Islet precursor cell (in vitro differentiated cells): ENCODE results near the gene AFF3.
A peak's percentile ranks its signal among the peaks of the same experiment; 100 is the strongest.

Experiments used
- DNase-seq: peaks from one replicate; pipeline ENCODE4 v3.0.0-alpha.2; 2018

Gene AFF3

GRCh38 chr2:99619151-99619550, 523.2 kb downstream of the AFF3 start:
- no peak for DNase-seq

DNA sequence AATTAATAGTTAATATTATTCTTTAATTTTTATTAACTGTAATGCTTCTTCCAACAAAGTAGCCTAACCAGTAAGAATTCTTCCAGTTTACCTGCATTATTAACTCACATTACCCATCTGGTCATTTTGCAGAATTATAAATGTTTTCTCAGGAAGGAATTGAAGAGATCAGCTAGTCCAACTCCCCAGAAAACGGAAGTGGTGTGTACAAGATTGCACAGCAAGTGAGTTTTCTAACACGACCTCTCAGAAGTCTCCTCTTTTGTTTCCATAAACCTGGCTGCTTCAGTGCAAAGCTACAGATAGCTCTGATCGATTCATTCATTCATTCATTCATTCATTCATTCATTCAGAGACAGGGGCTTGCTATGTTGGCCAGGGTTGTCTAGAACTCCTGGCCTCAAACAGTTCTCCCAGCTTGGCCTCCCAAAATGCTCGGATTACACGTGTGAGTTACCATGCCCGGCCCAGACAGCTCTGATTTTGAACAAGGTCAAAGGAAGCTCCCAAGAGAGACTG, 523.8 kb downstream of the AFF3 start:
- no peak for DNase-seq

- DNase-seq = no peak
Measured at GRCh38 chr2:99617811-99618210, 524.6 kb downstream of the AFF3 start.

- DNase-seq = no peak
Measured at GRCh38 chr2:99615247-99615771, 527.1 kb downstream of the AFF3 start.

GRCh38 chr2:99613980-99614379, 528.4 kb downstream of the AFF3 start:
- DNase-seq = no peak

GRCh38 chr2:99611786-99612185, 530.6 kb downstream of the AFF3 start:
- no peak for DNase-seq

DNA sequence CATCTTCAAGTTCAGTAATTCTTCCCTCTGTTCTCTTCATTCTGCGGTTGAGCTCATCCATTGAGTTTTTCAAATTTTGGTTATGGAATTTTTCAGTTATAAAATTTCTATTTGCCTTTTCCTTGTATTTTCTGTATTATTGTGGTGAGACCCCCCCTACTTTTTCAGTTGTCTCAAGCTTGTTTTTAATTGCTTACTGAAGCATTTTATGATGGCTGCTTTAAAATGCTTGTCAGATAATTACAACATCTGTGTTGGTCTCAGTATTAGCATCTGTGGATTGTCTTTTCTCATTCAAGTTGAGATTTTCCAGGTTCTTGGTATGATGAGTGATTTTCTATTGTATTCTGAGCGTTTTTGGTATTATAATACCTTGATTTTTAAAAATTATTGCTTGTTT, 531.4 kb downstream of the AFF3 start:
- DNase-seq = no peak

- DNase-seq = peak; percentile 67
Measured at GRCh38 chr2:99609851-99610381, 532.5 kb downstream of the AFF3 start.

GRCh38 chr2:99608861-99609260, 533.5 kb downstream of the AFF3 start:
- no peak for DNase-seq

DNA sequence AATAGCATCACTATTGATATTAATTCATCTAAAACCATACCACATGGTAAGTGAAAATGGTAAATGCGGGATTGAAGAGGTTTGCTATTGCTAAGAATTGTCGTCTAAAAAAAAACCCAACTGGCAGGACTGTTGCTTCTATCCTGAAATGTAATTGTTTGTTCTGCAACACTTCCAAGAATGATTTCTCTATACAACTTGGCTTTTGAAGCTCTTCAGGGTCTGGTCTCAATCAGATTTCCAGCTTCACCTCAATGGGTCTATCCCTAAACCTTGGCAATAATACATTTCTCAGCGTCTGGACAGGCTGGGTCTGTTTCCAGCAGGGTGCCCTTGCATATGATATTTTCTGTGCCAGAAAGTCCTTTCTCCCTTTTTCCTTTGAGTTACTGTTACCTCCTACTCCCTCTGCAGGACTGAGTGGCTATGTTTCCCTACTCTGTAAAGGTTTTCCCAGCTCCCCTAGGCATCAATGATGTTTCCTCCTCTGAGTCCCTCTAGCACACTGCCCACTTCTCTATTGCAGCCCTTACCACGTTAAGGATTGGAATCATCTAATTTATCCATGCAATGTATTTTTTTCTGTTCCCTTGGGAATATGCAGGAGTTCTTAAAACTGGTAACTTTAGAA, 534.4 kb downstream of the AFF3 start:
- DNase-seq = no peak

GRCh38 chr2:99607454-99607853, 534.9 kb downstream of the AFF3 start:
- DNase-seq = no peak

DNA sequence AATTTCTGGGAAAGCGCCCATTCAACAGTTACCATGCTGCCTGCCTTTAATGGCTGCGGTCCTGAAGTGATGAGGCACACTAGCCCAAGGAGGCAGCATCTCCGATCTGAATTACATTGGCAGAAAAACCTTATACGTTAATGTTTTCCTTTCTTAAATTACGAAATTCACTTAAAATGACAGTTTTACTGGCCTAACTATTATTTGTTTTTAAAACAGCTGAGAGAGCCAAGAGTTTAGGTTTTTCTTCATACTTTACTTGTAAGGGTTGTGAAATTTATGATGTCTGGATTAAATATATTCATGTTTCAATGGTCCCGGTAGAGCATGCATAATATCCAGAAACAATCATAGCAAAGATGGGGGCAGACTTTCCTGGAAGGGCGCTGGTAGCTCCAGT, 537.4 kb downstream of the AFF3 start:
- DNase-seq = no peak

DNA sequence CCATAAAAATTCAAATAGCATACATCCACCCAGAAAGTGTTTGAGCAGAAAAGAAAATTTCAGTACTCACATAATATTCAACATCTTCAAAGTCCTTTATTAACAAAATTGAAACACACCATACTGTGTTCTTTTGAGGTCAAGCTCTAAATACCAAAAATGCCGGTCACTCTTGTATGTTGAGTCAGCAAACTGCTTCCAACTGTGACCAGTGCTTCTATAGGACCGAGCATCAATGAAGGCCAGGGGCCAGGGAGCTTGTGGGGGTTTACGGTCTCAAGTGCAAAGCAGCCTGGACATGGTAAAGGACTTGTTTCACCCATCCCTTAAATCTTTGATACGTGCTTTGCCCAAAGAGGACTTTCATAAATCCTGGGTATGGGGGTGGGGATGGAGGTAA, 539.9 kb downstream of the AFF3 start:
- DNase-seq = peak; percentile 71

- DNase-seq = peak; percentile 77
Measured at GRCh38 chr2:99600981-99601651, 541.3 kb downstream of the AFF3 start.

- DNase-seq = no peak
Measured at GRCh38 chr2:99598441-99598840, 543.9 kb downstream of the AFF3 start.

GRCh38 chr2:99597616-99598015, 544.8 kb downstream of the AFF3 start:
- peak; percentile 78 for DNase-seq

- no peak for DNase-seq
Measured at GRCh38 chr2:99595373-99595772, 547.0 kb downstream of the AFF3 start.

DNA sequence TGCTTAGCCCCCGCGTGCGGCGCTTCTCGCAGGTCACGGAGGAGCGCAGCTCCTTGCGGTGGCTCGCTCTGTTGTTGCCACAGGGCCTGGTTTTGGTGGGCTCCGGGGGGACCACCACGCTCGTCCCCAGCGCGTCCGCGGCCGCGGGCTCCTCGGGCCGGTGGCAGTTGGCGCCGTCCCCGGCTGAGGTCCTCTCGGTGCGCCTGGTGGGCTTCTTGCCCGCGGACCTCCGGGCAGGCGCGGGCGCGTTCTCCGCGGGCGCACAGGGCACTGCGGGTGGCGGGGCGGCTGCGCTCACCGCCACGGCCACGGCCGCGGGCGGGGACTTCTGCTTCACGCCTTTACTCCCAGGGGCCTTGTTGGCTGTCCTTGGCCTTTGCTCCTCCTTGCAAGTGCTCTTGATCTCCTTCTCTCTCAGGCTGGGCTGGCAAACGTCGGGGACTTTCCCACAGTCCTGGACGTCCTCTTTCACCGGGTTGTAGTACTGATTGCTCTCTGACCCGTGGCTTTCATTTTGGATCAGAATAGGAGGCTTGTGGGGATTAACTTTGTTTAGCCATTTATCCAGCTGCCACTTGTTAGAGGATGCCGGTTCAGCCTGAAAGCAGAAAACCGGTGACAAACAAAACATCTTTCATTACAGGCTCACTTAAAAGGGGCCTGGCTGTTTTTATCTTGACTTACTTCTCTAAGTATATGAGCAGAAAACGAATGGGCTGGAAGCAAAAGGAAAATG, 548.5 kb downstream of the AFF3 start:
- no peak for DNase-seq

- DNase-seq = no peak
Measured at GRCh38 chr2:99576775-99577174, 565.6 kb downstream of the AFF3 start.

DNA sequence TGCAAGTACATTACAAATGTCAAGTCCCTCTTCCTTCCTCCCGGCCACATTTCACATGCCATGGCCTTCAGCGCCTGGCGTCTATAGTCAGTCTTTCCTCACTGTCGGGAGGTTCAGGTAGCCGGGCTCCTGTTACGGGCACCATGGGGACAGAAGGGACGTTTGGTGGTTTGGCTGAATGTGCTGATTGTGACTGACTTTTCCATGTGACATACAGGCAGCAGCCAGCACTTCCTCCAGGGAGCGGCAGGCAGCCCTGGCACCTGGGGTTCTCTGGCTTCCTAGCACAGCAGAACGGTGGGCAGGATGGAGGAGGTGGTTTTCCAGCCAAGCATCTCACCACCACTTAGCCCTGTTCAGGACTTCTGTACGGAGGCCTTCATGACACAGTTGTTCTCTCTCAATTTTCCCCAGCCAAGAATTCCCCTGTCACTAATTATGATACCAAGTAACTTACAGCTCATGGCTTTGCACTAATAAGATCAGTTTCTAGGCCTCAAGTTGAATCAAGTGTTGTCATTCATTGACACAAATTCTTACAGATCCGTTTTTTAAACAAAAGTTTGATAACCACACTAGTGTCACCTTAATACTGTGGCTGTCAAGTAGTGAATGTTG, 568.6 kb downstream of the AFF3 start:
- no peak for DNase-seq

DNA sequence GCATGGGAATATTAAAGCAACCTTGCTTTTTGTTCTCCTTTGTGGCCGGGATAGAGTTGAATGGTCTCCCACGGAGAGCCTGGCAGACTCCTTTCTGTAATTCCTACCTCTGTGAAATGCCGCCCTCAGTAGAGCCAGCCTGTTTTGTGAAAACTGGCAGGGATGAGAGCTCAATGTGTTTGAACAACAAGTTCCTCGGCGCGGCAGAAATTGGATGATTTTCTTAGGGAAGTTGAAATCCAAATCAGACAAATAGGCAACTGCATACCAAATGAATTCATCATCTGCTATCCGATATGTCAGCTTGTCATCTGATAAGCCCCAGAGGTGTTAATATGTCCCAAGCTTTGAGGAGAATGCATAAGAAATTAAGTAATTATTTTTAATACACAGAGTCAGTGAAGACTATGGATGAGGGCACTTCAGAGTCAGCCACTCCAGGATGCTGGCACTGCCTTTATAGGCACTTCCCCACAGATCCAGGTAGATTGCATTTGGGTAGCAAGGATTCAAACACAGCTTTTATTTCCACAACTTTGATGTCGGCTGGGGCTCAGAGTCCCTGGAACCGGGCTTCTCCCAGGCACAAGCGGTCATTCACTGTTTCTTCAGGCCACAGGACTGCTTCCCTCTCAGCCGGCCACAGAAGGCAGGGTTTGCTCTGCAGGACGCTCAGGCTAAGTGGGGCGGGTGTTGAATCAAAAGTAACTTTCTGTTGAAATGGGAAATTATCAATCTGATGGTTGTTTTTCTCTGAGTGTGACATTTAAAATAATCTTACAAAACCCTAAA, 569.8 kb downstream of the AFF3 start:
- no peak for DNase-seq

DNA sequence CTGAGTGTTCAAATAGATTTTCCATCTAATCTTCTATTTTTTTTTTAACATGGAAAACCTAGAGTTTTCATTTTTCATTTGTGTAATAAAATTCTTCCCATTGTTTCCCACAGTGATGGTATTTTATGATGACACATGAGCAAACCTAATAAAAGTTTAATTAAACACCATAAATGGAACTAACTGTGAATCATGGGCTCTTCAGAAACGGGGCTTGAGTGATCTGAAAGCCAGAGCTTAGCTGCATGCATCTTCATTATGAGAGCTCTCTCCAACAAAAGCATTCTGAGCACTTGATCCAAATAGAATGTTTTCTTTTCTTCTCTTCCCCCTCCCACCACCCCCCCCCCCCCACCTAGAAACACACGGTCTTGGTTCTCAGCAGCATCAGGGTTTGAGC, 570.4 kb downstream of the AFF3 start:
- DNase-seq = no peak
